A549 (cell line): ENCODE measurements around the gene EVC. TPM values are rescaled to one million over a fixed set of nuclear protein-coding genes. Genes with fewer than 3 reads are reported as not detected.

Source experiments
- ATAC-seq, 2 experiments: fragments of 200-7000 bp in 1 of 2; fragments of >200 bp in 1 of 2; cut with Nextera tagmentation in 1 of 2; cut with Tn5 transposase in 1 of 2; 3 replicates each; pipeline versions ENCODE4 v1.8.0 to v1.9.1; 2018 to 2020; ENCODE audit warnings: mild to moderate bottlenecking in 1 of 2, moderate library complexity in 1 of 2
- CTCF ChIA-PET: fragments of 300-600 bp; sonication (Branson Sonifier 250); formaldehyde crosslinking; extraction: SDS; loops from one replicate; lab custom pipeline; 2021; ENCODE audit warnings: antibody characterized with exemption, inconsistent platforms; lab: Yijun Ruan, JAX
- POLR2A ChIA-PET: fragments of 350-600 bp; formaldehyde crosslinking; extraction: SDS; loops from one replicate; lab custom pipeline; 2021; ENCODE audit warnings: antibody characterized with exemption, inconsistent platforms; lab: Yijun Ruan, JAX
- DNase-seq, 2 experiments: peaks; one replicate each; pipeline versions ENCODE4 v3.0.0 to v3.0.0-alpha.2; 2011 to 2016; ENCODE audit warnings: low read depth in 1 of 2, low spot score in 1 of 2
- FAIRE-seq: peaks from 2 replicates; lab custom pipeline; 2011; peaks lifted over from hg19 to GRCh38; lab: Jason Lieb, UNC
- H3K27ac ChIP-seq, 2 experiments: fragments of >200 bp; sonication (Bioruptor Twin); formaldehyde crosslinking; 3 replicates each; pipeline ENCODE4 v1.5.1; 2016 to 2017
- H3K4me1 ChIP-seq: fragments of >200 bp; sonication (Bioruptor Twin); formaldehyde crosslinking; 3 replicates; pipeline ENCODE4 v1.6.1; 2016
- H3K4me2 ChIP-seq: fragments of >200 bp; sonication (Bioruptor Twin); formaldehyde crosslinking; 3 replicates; pipeline ENCODE4 v1.6.1; 2016
- H3K4me3 ChIP-seq: fragments of >200 bp; sonication (Bioruptor Twin); formaldehyde crosslinking; 3 replicates; pipeline ENCODE4 v1.5.1; 2016
- H3K9me3 ChIP-seq: fragments of >200 bp; sonication (Bioruptor Twin); formaldehyde crosslinking; 3 replicates; pipeline ENCODE4 v1.6.1; 2016
- CBX2 ChIP-seq: fragments of 200-600 bp; sonication (generic); IDR thresholded peaks from 2 replicates; pipeline ENCODE4 v1.6.1; 2016; ENCODE audit warnings: low read depth, mild to moderate bottlenecking, borderline replicate concordance
- CEBPB ChIP-seq, 2 experiments: fragments of >200 bp in 1 of 2; sonication (Bioruptor Twin) in 1 of 2; formaldehyde crosslinking in 1 of 2; IDR thresholded peaks; 2 replicates each; pipeline ENCODE4 v1.6.1; 2012 to 2016
- CHD2 ChIP-seq: fragments of 150-350 bp; IDR thresholded peaks from 2 replicates; pipeline ENCODE4 v1.6.1; 2014; ENCODE audit warnings: low read length; ENCODE audit not compliant: partially characterized antibody
- CHD4 ChIP-seq: fragments of 200-600 bp; sonication (generic); IDR thresholded peaks from 2 replicates; pipeline ENCODE4 v1.6.1; 2016; ENCODE audit warnings: antibody characterized with exemption, mild to moderate bottlenecking, borderline replicate concordance
- E2F6 ChIP-seq: IDR thresholded peaks from 2 replicates; pipeline ENCODE4 v1.6.1; 2012; ENCODE audit warnings: low read depth, borderline replicate concordance
- EHF ChIP-seq: fragments of 250-450 bp; sonication (Bioruptor Pico); IDR thresholded peaks from 2 replicates; pipeline ENCODE4 v1.5.0; 2020; ENCODE audit warnings: mild to moderate bottlenecking
- ELK1 ChIP-seq: fragments of 150-350 bp; IDR thresholded peaks from 2 replicates; pipeline ENCODE4 v1.6.1; 2014; ENCODE audit warnings: low read depth, mild to moderate bottlenecking, low read length
- FOSB ChIP-seq: fragments of 250-450 bp; sonication (Bioruptor Pico); IDR thresholded peaks from 2 replicates; pipeline ENCODE4 v1.5.0; 2020; ENCODE audit warnings: mild to moderate bottlenecking, moderate library complexity
- GATA3 ChIP-seq: IDR thresholded peaks from 2 replicates; pipeline ENCODE4 v1.6.1; 2012; ENCODE audit warnings: borderline replicate concordance
- HMGXB4 ChIP-seq: fragments of 250-450 bp; sonication (Bioruptor Pico); IDR thresholded peaks from 2 replicates; pipeline ENCODE4 v1.5.0; 2021; ENCODE audit warnings: mild to moderate bottlenecking, moderate library complexity, borderline replicate concordance
- HOXA7 ChIP-seq: fragments of 250-450 bp; sonication (Bioruptor Pico); IDR thresholded peaks from 2 replicates; pipeline ENCODE4 v1.5.0; 2020; ENCODE audit warnings: mild to moderate bottlenecking, moderate library complexity
- HOXB13 ChIP-seq: fragments of 250-450 bp; sonication (Bioruptor Pico); IDR thresholded peaks from 2 replicates; pipeline ENCODE4 v1.5.0; 2020; ENCODE audit warnings: low read depth, mild to moderate bottlenecking, moderate library complexity
- JUN ChIP-seq, 2 experiments: fragments of >200 bp; sonication (Bioruptor Twin); formaldehyde crosslinking; IDR thresholded peaks; 2 replicates in 1 of 2; 3 replicates in 1 of 2; pipeline ENCODE4 v1.6.1; 2016 to 2017
- JUNB ChIP-seq: fragments of >200 bp; sonication (Bioruptor Twin); formaldehyde crosslinking; IDR thresholded peaks from 2 replicates; pipeline ENCODE4 v1.6.1; 2016
- KDM1A ChIP-seq: fragments of 200-600 bp; sonication (generic); IDR thresholded peaks from 2 replicates; pipeline ENCODE4 v1.6.1; 2016; ENCODE audit warnings: low read depth, mild to moderate bottlenecking
- MAFK ChIP-seq: fragments of 450-650 bp; IDR thresholded peaks from 2 replicates; pipeline ENCODE4 v1.6.1; 2014; ENCODE audit not compliant: partially characterized antibody
- MAZ ChIP-seq: fragments of 150-350 bp; IDR thresholded peaks from 2 replicates; pipeline ENCODE4 v1.6.1; 2014; ENCODE audit warnings: antibody characterized with exemption, low read depth, low read length, borderline replicate concordance
- NFE2L2 ChIP-seq: fragments of 150-350 bp; conservative IDR thresholded peaks from 2 replicates; pipeline ENCODE4 v1.6.1; 2014; ENCODE audit warnings: low read length
- NPAS2 ChIP-seq: fragments of 250-450 bp; sonication (Bioruptor Pico); IDR thresholded peaks from 2 replicates; pipeline ENCODE4 v1.8.0; 2022; ENCODE audit warnings: mild to moderate bottlenecking, moderate library complexity, borderline replicate concordance
- NR3C1 ChIP-seq: fragments of >200 bp; sonication (Bioruptor Twin); formaldehyde crosslinking; IDR thresholded peaks from 3 replicates; pipeline ENCODE4 v1.6.1; 2017
- POLR2AphosphoS2 ChIP-seq: conservative IDR thresholded peaks from 2 replicates; pipeline ENCODE4 v1.6.1; 2012; ENCODE audit warnings: low read length, improper control_type of control experiment, inconsistent platforms
- RCOR1 ChIP-seq: fragments of 150-350 bp; IDR thresholded peaks from 2 replicates; pipeline ENCODE4 v1.6.1; 2014; ENCODE audit warnings: antibody characterized with exemption, low read length, low read depth
- REST ChIP-seq: fragments of 200-600 bp; sonication (generic); IDR thresholded peaks from 2 replicates; pipeline ENCODE4 v1.6.1; 2016; ENCODE audit warnings: antibody characterized with exemption, mild to moderate bottlenecking, moderate library complexity
- RFX5 ChIP-seq: fragments of 450-650 bp; IDR thresholded peaks from 2 replicates; pipeline ENCODE4 v1.7.1; 2014; ENCODE audit warnings: antibody characterized with exemption, mild to moderate bottlenecking, moderate library complexity
- TFCP2L1 ChIP-seq: fragments of 250-450 bp; sonication (Bioruptor Pico); IDR thresholded peaks from 2 replicates; pipeline ENCODE4 v1.5.0; 2021; ENCODE audit warnings: mild to moderate bottlenecking
- ZFP36 ChIP-seq: fragments of 450-650 bp; IDR thresholded peaks from 2 replicates; pipeline ENCODE4 v1.6.1; 2014; ENCODE audit warnings: borderline replicate concordance; ENCODE audit not compliant: partially characterized antibody
- ZNF302 ChIP-seq: fragments of 250-450 bp; sonication (Bioruptor Pico); IDR thresholded peaks from 2 replicates; pipeline ENCODE4 v1.9.0; 2021; ENCODE audit warnings: inconsistent platforms, mild to moderate bottlenecking, moderate library complexity
- ZSCAN20 ChIP-seq: fragments of 250-450 bp; sonication (Bioruptor Pico); IDR thresholded peaks from 2 replicates; pipeline ENCODE4 v1.8.0; 2022; ENCODE audit warnings: mild to moderate bottlenecking, moderate library complexity
- WGBS: methylation state at CpG from one replicate; pipeline ENCODE4 v1.1.6; 2017; ENCODE audit errors: missing lambda C conversion rate; 5-methylcytosine and 5-hydroxymethylcytosine counted together
- polyA plus RNA-seq, 4 experiments: library from polyadenylated mRNA; depleted of rRNA in 3 of 4; stranded (reverse); fragments of >200 nt; fragmentation: RNase III in 1 of 4; extraction: RNeasy Plus Mini Kit Qiagen cat#74134 plus additional on column Dnase treatment in 1 of 4; gene quantifications; 2 replicates in 3 of 4; 3 replicates in 1 of 4; pipeline ENCODE4 v1.2.3, GENCODE V29; 2011 to 2017

EVC gene
- polyA plus RNA-seq, 2 of the 4 experiments (the other 2 are of a cell fraction), result 3.0 to 5.5 TPM

- DNase-seq (no peak), ATAC-seq (no peak), FAIRE-seq (no peak)
- CTCF ChIA-PET, result interaction anchor here (0.6 to 0.7 kb wide), 3 partner anchors 9 to 640 kb away, joined by 3 read pairs; partner anchors contain the start of gene EVC2
- Histone ChIP-seq H3K4me1 (peaks cover 21% of the 10 kb centered on the region), H3K9me3 (no peaks in the 10 kb centered on the region), H3K27ac (peak overlapping the region in 1 of 2 experiments; percentile 15; a peak in 1 of 6 replicates), H3K4me3 (no peak overlapping the region), H3K4me2 (no peak overlapping the region)
- 90% methylated on average over 10 of the region's 10 CpGs for WGBS
- TF ChIP-seq CEBPB (IDR thresholded peaks at IDR 0.05) (no peak), CBX2 (no peak), POLR2AphosphoS2 (no peak), RCOR1 (no peak), JUN (IDR thresholded peaks at IDR 0.05) (no peak), HOXB13 (CRISPR knock-in tag) (no peak), MAFK (no peak), HOXA7 (CRISPR knock-in tag) (no peak), TFCP2L1 (CRISPR knock-in tag) (no peak), EHF (CRISPR knock-in tag) (no peak), RFX5 (no peak), HMGXB4 (no peak), NFE2L2 (no peak), NPAS2 (no peak), REST (no peak), CHD4 (no peak)
- POLR2A ChIA-PET, result no interaction called here
Measured at GRCh38 chr4:5750052-5750945, 39.3 kb downstream of the EVC start.

GRCh38 chr4:5750946-5751665, 40.1 kb downstream of the EVC start:
- WGBS, result 82% methylated on average over 11 of the region's 17 CpGs
- DNase-seq, result no peak
- no peak for ATAC-seq
- H3K27ac ChIP-seq, result peak overlapping the region in 1 of 2 experiments; percentile 79; a peak in 2 of 6 replicates
- no peak overlapping the region for H3K4me2 ChIP-seq
- H3K9me3 ChIP-seq, result no peaks in the 10 kb centered on the region
- no peak for FAIRE-seq
- TF ChIP-seq RCOR1 (no peak), ZFP36 (no peak), NFE2L2 (no peak), ELK1 (no peak), E2F6 (no peak), FOSB (CRISPR knock-in tag) (no peak), CHD4 (no peak), CEBPB (IDR thresholded peaks at IDR 0.05) (no peak), KDM1A (no peak), JUNB (no peak), EHF (CRISPR knock-in tag) (no peak), MAZ (no peak), GATA3 (no peak), NR3C1 (no peak), ZNF302 (CRISPR knock-in tag) (no peak), ZSCAN20 (CRISPR knock-in tag) (no peak), CBX2 (no peak), CHD2 (no peak)
- H3K4me1 ChIP-seq, result peaks cover 21% of the 10 kb centered on the region
- POLR2A ChIA-PET, result no interaction called here
- H3K4me3 ChIP-seq, result no peak overlapping the region
- CTCF ChIA-PET, result interaction anchor here (0.6 kb wide), 1 partner anchor 8 kb away, joined by 3 read pairs; no protein-coding TSS in a partner anchor
